ENCODE data around the gene CEL. TPM values are rescaled to one million over a fixed set of nuclear protein-coding genes. Genes with fewer than 3 reads are reported as not detected.

The CEL gene
- total RNA-seq, 1 experiment from 2014 or later: 6.6 TPM

- peaks cover 4% of the 10 kb centered on the region; the same call in 1 of the 2 replicates for H3K27me3 Mint-ChIP-seq (ENCODE audit: low read depth)
- H3K4me3 Mint-ChIP-seq: no peak overlapping the region
- H3K4me1 Mint-ChIP-seq: 0 out of 2 replicates have a peak, but pooled peaks cover 7% of the 10 kb centered on the region
- CTCF ChIA-PET: interaction anchor here (1.1 to 4.4 kb wide), 2 partner anchors 60 to 71 kb away, joined by 3 to 20 read pairs; no protein-coding TSS in a partner anchor
- no peaks in the 10 kb centered on the region for H3K9me3 Mint-ChIP-seq
- H3K36me3 Mint-ChIP-seq: peaks cover 3% of the 10 kb centered on the region
- DNase-seq (ENCODE audit: low spot score) (no peak), ATAC-seq (no peak)
- TF ChIP-seq ERG (CRISPR knock-in tag; IDR thresholded peaks at IDR 0.05) (no peak), KAT7 (CRISPR knock-in tag; IDR thresholded peaks at IDR 0.05; ENCODE audit: borderline replicate concordance) (no peak), ETV6 (CRISPR knock-in tag; IDR thresholded peaks at IDR 0.05) (no peak), GRHL2 (CRISPR knock-in tag; IDR thresholded peaks at IDR 0.05; ENCODE audit: insufficient replicate concordance, severe bottlenecking) (no peak), GTF2I (CRISPR knock-in tag; conservative IDR thresholded peaks at IDR 0.05) (no peak), ZBTB21 (CRISPR knock-in tag; IDR thresholded peaks at IDR 0.05; ENCODE audit: borderline replicate concordance) (no peak), CREB1 (CRISPR knock-in tag; IDR thresholded peaks at IDR 0.05) (no peak), FOXP1 (CRISPR knock-in tag; IDR thresholded peaks at IDR 0.05; ENCODE audit: borderline replicate concordance) (no peak), ZNF317 (CRISPR knock-in tag; IDR thresholded peaks at IDR 0.05; ENCODE audit: borderline replicate concordance, low read depth) (no peak), CREM (CRISPR knock-in tag; IDR thresholded peaks at IDR 0.05) (no peak), OVOL2 (CRISPR knock-in tag; IDR thresholded peaks at IDR 0.05; ENCODE audit: borderline replicate concordance) (no peak), SOX15 (CRISPR knock-in tag; IDR thresholded peaks at IDR 0.05) (no peak)
- TF ChIP-seq, protein P1, sequence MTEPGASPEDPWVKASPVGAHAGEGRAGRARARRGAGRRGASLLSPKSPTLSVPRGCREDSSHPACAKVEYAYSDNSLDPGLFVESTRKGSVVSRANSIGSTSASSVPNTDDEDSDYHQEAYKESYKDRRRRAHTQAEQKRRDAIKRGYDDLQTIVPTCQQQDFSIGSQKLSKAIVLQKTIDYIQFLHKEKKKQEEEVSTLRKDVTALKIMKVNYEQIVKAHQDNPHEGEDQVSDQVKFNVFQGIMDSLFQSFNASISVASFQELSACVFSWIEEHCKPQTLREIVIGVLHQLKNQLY (CRISPR knock-in tag; IDR thresholded peaks at IDR 0.05): no peak
- TF ChIP-seq, protein P2, sequence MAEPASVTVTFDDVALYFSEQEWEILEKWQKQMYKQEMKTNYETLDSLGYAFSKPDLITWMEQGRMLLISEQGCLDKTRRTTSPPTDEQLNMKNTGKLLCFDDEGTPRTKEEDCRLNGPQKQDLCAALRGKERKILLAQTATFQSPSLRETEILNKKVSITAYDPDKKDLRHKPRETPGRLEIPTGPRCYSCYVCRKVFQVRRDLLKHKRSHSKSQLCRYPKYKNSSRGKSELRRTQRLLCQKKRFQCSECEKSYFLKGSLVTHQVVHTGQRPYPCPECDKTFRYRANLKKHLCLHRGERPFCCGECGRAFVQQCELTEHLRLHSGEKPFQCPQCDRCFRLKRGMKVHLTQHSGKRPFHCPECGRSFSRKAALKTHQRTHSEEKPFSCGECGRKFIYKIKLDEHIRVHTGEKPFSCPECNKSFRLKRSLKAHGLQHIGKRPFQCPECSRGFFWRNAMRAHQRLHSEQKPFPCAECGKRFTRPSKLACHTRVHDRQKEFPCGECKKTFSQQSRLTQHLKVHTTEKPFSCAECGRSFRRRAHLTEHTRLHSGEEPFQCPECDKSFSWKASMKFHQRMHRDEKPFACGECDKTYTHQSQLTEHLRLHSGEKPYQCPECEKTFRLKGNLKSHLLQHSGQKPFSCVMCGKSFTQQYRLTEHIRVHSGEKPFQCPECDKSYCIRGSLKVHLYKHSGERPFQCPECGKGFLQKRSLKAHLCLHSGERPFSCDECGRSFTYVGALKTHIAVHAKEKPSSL (CRISPR knock-in tag; conservative IDR thresholded peaks at IDR 0.05): no peak
- POLR2A ChIA-PET: no interaction called here
- no peak overlapping the region for H3K27ac Mint-ChIP-seq
Observed at GRCh38 chr9:133073086-133074014, 11.6 kb downstream of the CEL start.

- Mint-ChIP-seq H3K4me1 (0 out of 2 replicates have a peak, but pooled peaks cover 7% of the 10 kb centered on the region), H3K36me3 (peaks cover 3% of the 10 kb centered on the region), H3K4me3 (no peak overlapping the region), H3K9me3 (no peaks in the 10 kb centered on the region), H3K27me3 (ENCODE audit: low read depth) (peaks cover 4% of the 10 kb centered on the region; the same call in 1 of the 2 replicates), H3K27ac (no peak overlapping the region)
- ATAC-seq: no peak
- no peak for DNase-seq (ENCODE audit: low spot score)
- ChIA-PET POLR2A (no interaction called here), CTCF (interaction anchor here (1.0 to 4.4 kb wide), 3 partner anchors 52 to 70 kb away, joined by 3 to 20 read pairs (median 5); no protein-coding TSS in a partner anchor)
- TF ChIP-seq ZNF121 (CRISPR knock-in tag; IDR thresholded peaks at IDR 0.05): peak; percentile 76; the same call in 1 of the 2 replicates
- no peak for TF ChIP-seq GTF2I (CRISPR knock-in tag; conservative IDR thresholded peaks at IDR 0.05)
Observed at GRCh38 chr9:133074111-133074651, 12.4 kb downstream of the CEL start.
